ENCODE results near the gene PNPLA8. TPM values are rescaled to one million over a fixed set of nuclear protein-coding genes. Genes with fewer than 3 reads are reported as not detected.

Gene PNPLA8
- total RNA-seq, 2 experiments from 2014 or later: 23.0 to 26.4 TPM

GRCh38 chr7:108436906-108437305 lies 89.0 kb downstream of the PNPLA8 start:
- ChIA-PET POLR2A (interaction anchor here (0.6 kb wide), 1 partner anchor 60 kb away, joined by 3 read pairs; no protein-coding TSS in a partner anchor), CTCF (ENCODE audit: unreplicated experiment) (no interaction called here)
- BruUV-seq (replicated peaks): no TSS peak
- no peak overlapping the region for H3K27ac ChIP-seq (ENCODE audit: low read depth, low read length, poor library complexity, severe bottlenecking)
- H3K9me3 ChIP-seq (ENCODE audit: low read length): no peaks in the 10 kb centered on the region
- no peaks in the 10 kb centered on the region for H4K20me1 ChIP-seq (ENCODE audit: insufficient read depth, low read length)
- TF ChIP-seq CTCF (conservative IDR thresholded peaks at IDR 0.05; ENCODE audit: low read length) (no peak), EZH2phosphoT487 (IDR thresholded peaks at IDR 0.05; ENCODE audit: borderline replicate concordance, low read depth, low read length) (no peak)
- no peak overlapping the region for H2AFZ ChIP-seq (ENCODE audit: low read length)
- no peaks in the 10 kb centered on the region for H3K36me3 ChIP-seq (ENCODE audit: insufficient read depth, low read length)
- H3K4me2 ChIP-seq (ENCODE audit: low read length): no peak overlapping the region
- DNase-seq (ENCODE audit: low spot score): no peak
- H3K79me2 ChIP-seq (ENCODE audit: insufficient read depth, low read depth, low read length): no peaks in the 10 kb centered on the region
- no peaks in the 10 kb centered on the region for H3K4me1 ChIP-seq (ENCODE audit: insufficient read depth, low read length, poor library complexity, severe bottlenecking)
- no peak overlapping the region for H3K4me3 ChIP-seq (ENCODE audit: low read depth, low read length, poor library complexity, severe bottlenecking)
- intact Hi-C loops (cut with micrococcal nuclease; ENCODE audit: unreplicated experiment): no loop called here
- H3K9me2 ChIP-seq (ENCODE audit: insufficient read depth, low read length): no peaks in the 10 kb centered on the region

GRCh38 chr7:108434010-108434409 lies 91.9 kb downstream of the PNPLA8 start:
- no peak overlapping the region for H3K4me3 ChIP-seq (ENCODE audit: low read depth, low read length, poor library complexity, severe bottlenecking)
- H2AFZ ChIP-seq (ENCODE audit: low read length): no peak overlapping the region
- ChIA-PET POLR2A (no interaction called here), CTCF (ENCODE audit: unreplicated experiment) (no interaction called here)
- H3K79me2 ChIP-seq (ENCODE audit: insufficient read depth, low read depth, low read length): no peaks in the 10 kb centered on the region
- intact Hi-C loops (cut with micrococcal nuclease; ENCODE audit: unreplicated experiment): no loop called here
- H3K36me3 ChIP-seq (ENCODE audit: insufficient read depth, low read length): no peaks in the 10 kb centered on the region
- H3K27ac ChIP-seq (ENCODE audit: low read depth, low read length, poor library complexity, severe bottlenecking): no peak overlapping the region
- no peaks in the 10 kb centered on the region for H3K9me3 ChIP-seq (ENCODE audit: low read length)
- no peak for DNase-seq (ENCODE audit: low spot score)
- no peak for TF ChIP-seq CTCF (conservative IDR thresholded peaks at IDR 0.05; ENCODE audit: low read length)
- TF ChIP-seq EZH2phosphoT487 (IDR thresholded peaks at IDR 0.05; ENCODE audit: borderline replicate concordance, low read depth, low read length): no peak
- no peaks in the 10 kb centered on the region for H3K9me2 ChIP-seq (ENCODE audit: insufficient read depth, low read length)
- H4K20me1 ChIP-seq (ENCODE audit: insufficient read depth, low read length): no peaks in the 10 kb centered on the region
- BruUV-seq (replicated peaks): no TSS peak
- no peaks in the 10 kb centered on the region for H3K4me1 ChIP-seq (ENCODE audit: insufficient read depth, low read length, poor library complexity, severe bottlenecking)
- no peak overlapping the region for H3K4me2 ChIP-seq (ENCODE audit: low read length)

DNA sequence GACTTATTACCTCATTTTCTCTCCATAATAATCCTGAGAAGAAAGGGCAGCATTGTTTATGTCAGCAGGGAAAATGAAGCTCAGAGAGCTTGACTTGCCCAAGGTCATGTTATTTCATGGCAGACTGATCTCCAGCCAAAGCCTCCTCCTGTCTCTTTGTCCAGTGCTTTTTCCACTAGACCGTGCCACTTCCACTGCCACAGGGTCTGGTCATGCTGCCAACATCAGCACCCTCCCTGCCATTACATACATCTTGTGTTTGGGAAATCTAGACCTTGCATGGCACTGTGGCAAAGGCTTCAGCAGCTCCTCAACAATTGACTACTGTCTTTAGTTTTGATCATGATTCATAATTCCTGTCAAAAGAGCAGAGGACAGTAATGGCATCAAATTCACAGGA lies 94.8 kb downstream of the PNPLA8 start:
- H3K4me2 ChIP-seq (ENCODE audit: low read length): no peak overlapping the region
- intact Hi-C loops (cut with micrococcal nuclease; ENCODE audit: unreplicated experiment): no loop called here
- BruUV-seq (replicated peaks): no TSS peak
- TF ChIP-seq EZH2phosphoT487 (IDR thresholded peaks at IDR 0.05; ENCODE audit: borderline replicate concordance, low read depth, low read length) (no peak), CTCF (conservative IDR thresholded peaks at IDR 0.05; ENCODE audit: low read length) (no peak)
- H3K4me3 ChIP-seq (ENCODE audit: low read depth, low read length, poor library complexity, severe bottlenecking): no peak overlapping the region
- H3K36me3 ChIP-seq (ENCODE audit: insufficient read depth, low read length): no peaks in the 10 kb centered on the region
- no peaks in the 10 kb centered on the region for H4K20me1 ChIP-seq (ENCODE audit: insufficient read depth, low read length)
- H3K9me3 ChIP-seq (ENCODE audit: low read length): no peaks in the 10 kb centered on the region
- ChIA-PET POLR2A (interaction anchor here (1.1 kb wide), 1 partner anchor 40 kb away, joined by 3 read pairs; no protein-coding TSS in a partner anchor), CTCF (ENCODE audit: unreplicated experiment) (no interaction called here)
- DNase-seq (ENCODE audit: low spot score): no peak
- no peaks in the 10 kb centered on the region for H3K79me2 ChIP-seq (ENCODE audit: insufficient read depth, low read depth, low read length)
- H3K27ac ChIP-seq (ENCODE audit: low read depth, low read length, poor library complexity, severe bottlenecking): no peak overlapping the region
- H2AFZ ChIP-seq (ENCODE audit: low read length): no peak overlapping the region
- H3K4me1 ChIP-seq (ENCODE audit: insufficient read depth, low read length, poor library complexity, severe bottlenecking): no peaks in the 10 kb centered on the region
- H3K9me2 ChIP-seq (ENCODE audit: insufficient read depth, low read length): no peaks in the 10 kb centered on the region
